Central memory CD8-positive, alpha-beta T cell (primary cell): ENCODE data around the gene SCIMP.
"Not testable (repeated sequence)": the region's sequence is repeated elsewhere in the genome, so short reads cannot be mapped to it uniquely, and the experiment has no call there.

Experiments
- ATAC-seq: fragments of 150-1000 bp; cut with Tn5 transposase; replicated peaks from 2 replicates; pipeline ENCODE4 v1.10.0; 2022; ENCODE audit warnings: mild to moderate bottlenecking, moderate FRiP score, moderate number of reproducible peaks; ENCODE audit not compliant: poor library complexity, severe bottlenecking; ENCODE audit errors: extremely low read depth
- DNase-seq, 2 donors: peaks; one replicate each; pipeline ENCODE4 v3.0.0; 2021; ENCODE audit warnings: low spot score in 2 of 2
- H3K27ac Mint-ChIP-seq: one replicate; pipeline ENCODE4 v1.8.0; 2022; ENCODE audit warnings: low read depth, mild to moderate bottlenecking, moderate library complexity, mixed read lengths
- H3K27me3 Mint-ChIP-seq: one replicate; pipeline ENCODE4 v1.8.0; 2022; ENCODE audit warnings: mixed read lengths
- H3K36me3 Mint-ChIP-seq: one replicate; pipeline ENCODE4 v1.8.0; 2022; ENCODE audit warnings: mild to moderate bottlenecking, moderate library complexity, mixed read lengths; ENCODE audit not compliant: insufficient read depth
- H3K4me1 Mint-ChIP-seq: one replicate; pipeline ENCODE4 v1.8.0; 2022; ENCODE audit warnings: mixed read lengths
- H3K4me3 Mint-ChIP-seq: one replicate; pipeline ENCODE4 v1.8.0; 2022; ENCODE audit warnings: mild to moderate bottlenecking, moderate library complexity, mixed read lengths
- H3K9me3 Mint-ChIP-seq: one replicate; pipeline ENCODE4 v1.8.0; 2022; ENCODE audit warnings: mixed read lengths

The SCIMP gene

DNA sequence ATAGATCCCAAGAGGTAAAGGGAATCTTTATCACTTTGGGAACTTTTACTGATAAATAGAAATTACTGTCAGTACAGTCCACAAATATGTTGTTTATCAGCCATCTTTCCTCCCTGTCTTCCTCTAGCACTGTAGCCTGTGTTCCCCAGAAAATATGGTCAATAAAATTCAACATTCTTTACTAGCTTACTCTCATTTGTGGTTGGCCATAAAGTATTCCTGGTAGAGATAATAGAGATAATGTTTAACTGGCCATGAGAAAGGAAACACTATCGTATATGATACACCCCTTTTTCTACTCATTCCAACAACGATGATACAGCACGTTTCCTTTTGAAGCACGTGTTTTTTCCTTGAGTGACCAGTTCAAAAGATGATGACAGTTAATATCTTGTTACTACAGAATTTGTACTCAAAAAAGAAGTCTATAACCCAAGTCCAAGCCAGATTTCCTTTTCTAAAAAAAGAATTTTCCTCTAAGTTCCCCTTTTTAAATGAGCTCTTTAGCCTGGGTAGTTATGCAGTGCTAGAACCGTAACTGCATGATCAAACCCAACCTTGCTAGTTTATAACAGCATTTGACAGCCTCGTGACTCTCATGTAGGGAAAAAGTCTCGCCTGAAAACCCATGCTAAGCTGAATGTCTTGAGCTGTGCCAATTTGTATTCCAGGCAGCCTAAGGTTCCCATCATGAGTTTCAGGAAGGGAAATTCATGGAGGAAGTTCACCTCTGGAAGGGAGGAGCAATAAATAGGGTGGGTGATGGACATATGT lies 68.7 kb downstream of the SCIMP start:
- H3K9me3 Mint-ChIP-seq, ATAC-seq, H3K4me3 Mint-ChIP-seq, H3K36me3 Mint-ChIP-seq, H3K4me1 Mint-ChIP-seq, DNase-seq, H3K27me3 Mint-ChIP-seq, H3K27ac Mint-ChIP-seq: not testable (repeated sequence)

GRCh38 chr17:5164436-5164835 lies 70.2 kb downstream of the SCIMP start:
- Mint-ChIP-seq H3K4me1 (no peaks in the 10 kb centered on the region), H3K27ac (no peak overlapping the region), H3K27me3 (peaks cover 9% of the 10 kb centered on the region), H3K4me3 (no peak overlapping the region), H3K36me3 (no peaks in the 10 kb centered on the region), H3K9me3 (no peaks in the 10 kb centered on the region)
- DNase-seq, result no peak
- no peak for ATAC-seq

- H3K36me3 Mint-ChIP-seq, H3K9me3 Mint-ChIP-seq, H3K4me1 Mint-ChIP-seq, H3K27ac Mint-ChIP-seq, H3K4me3 Mint-ChIP-seq, ATAC-seq, DNase-seq: not testable (repeated sequence)
- H3K27me3 Mint-ChIP-seq, result peaks cover 30% of the 10 kb centered on the region
Measured at GRCh38 chr17:5161793-5162192, 72.9 kb downstream of the SCIMP start.

DNA sequence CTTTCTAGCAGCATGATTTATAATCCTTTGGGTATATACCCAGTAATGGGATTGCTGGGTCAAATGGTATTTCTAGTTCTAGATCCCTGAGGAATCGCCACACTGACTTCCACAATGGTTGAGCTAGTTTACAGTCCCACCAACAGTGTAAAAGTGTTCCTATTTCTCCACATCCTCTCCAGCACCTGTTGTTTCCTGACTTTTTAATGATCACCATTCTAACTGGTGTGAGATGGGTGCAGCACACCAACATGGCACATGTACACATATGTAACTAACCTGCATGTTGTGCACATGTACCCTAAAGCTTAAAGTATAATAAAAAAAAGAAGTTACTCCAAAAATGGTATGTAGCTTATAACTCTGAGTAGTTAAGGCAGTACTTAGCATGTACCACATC lies 74.0 kb downstream of the SCIMP start:
- H3K36me3 Mint-ChIP-seq, DNase-seq, H3K9me3 Mint-ChIP-seq, ATAC-seq, H3K4me3 Mint-ChIP-seq, H3K4me1 Mint-ChIP-seq, H3K27ac Mint-ChIP-seq: not testable (repeated sequence)
- peaks cover 30% of the 10 kb centered on the region for H3K27me3 Mint-ChIP-seq
